GM13977 (cell line): ENCODE results near the gene DKK2.

Source experiments
- DNase-seq: peaks from one replicate; pipeline ENCODE4 v3.0.0; 2012; ENCODE audit warnings: low spot score
- in situ Hi-C: fragments of 300-500 bp; cut with MboI; formaldehyde crosslinking; loops from one replicate; pipeline ENCODE4 v1.12.0; 2022; ENCODE audit warnings: low sequenced_read_pairs, low pct_unique_long_range_greater_than_20kb, mixed read lengths, inconsistent platforms; ENCODE audit not compliant: unreplicated experiment
- TF ChIP-seq, protein P1 (sequence below): IDR thresholded peaks from 2 replicates; pipeline ENCODE4 v1.5.1; 2012; ENCODE audit warnings: mild to moderate bottlenecking, control low read depth; ENCODE audit not compliant: insufficient read depth; ENCODE audit errors: extremely low read depth, missing control alignments

The DKK2 gene

DNA sequence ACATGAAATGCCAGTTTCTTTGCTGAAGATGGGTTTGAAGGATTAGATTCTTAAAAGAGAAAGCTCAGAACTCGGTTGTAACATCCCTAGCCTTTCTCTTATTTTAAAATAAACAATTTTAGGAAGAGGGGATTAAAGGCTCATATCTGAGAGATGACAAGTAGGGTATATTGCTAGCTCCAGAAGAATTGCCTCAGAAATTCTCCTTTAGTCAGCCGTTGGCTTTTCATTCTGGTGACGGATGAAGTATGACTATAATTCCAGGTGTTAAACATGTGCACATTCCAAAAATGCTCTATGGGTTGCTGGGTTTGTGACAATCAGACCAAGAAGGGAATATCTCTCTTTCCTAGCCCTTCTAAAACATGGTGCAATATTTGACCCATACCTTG is 17.8 kb downstream of the DKK2 start:
- TF ChIP-seq, protein P1, sequence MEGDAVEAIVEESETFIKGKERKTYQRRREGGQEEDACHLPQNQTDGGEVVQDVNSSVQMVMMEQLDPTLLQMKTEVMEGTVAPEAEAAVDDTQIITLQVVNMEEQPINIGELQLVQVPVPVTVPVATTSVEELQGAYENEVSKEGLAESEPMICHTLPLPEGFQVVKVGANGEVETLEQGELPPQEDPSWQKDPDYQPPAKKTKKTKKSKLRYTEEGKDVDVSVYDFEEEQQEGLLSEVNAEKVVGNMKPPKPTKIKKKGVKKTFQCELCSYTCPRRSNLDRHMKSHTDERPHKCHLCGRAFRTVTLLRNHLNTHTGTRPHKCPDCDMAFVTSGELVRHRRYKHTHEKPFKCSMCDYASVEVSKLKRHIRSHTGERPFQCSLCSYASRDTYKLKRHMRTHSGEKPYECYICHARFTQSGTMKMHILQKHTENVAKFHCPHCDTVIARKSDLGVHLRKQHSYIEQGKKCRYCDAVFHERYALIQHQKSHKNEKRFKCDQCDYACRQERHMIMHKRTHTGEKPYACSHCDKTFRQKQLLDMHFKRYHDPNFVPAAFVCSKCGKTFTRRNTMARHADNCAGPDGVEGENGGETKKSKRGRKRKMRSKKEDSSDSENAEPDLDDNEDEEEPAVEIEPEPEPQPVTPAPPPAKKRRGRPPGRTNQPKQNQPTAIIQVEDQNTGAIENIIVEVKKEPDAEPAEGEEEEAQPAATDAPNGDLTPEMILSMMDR, result no peak

DNA sequence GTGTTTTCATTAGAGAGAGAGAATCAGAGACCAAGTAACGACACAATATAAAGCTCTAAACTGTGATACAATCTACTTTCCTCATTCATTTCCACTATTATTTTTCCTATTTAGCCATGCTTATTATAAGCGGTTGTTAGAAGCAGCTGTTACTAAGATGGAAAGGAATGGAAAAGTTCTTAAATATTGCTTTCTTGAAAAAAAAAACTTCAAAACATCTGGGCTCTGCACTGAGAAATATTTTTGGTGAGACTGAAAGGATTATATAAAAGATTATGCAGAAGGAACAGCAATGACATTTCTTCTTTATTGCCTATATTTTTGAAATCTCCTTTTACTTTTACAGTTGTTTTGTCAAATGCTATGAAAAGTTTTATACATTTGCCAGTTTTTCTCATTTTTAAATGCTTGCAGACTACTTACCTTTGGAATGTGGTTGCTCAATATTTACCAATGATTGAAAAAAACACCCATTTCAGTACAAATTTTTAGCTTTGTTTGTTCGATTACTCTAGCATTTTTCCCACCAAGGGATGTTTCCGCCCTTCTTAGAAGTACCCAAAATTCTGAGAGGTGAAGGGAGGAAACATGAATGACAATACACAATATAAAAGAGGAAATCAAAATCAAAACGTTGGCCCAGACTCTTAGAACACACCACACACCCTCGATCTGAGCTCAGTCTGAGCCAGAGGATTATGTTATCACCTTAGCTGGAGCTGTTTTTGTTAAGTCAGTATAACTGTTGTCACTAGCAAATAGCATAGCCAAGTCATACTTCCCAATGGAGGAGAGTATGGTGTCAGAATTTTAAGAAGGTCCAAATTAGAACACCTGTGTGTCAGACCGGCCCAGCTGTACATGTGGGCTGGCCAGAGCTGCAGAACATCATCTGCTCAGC is 18.4 kb downstream of the DKK2 start:
- in situ Hi-C loops, result no loop called here
- no peak for DNase-seq
- TF ChIP-seq, protein P1, result no peak

More for the DNA sequence above, 17.8 kb downstream of the DKK2 start:
- in situ Hi-C loops, result no loop called here
- DNase-seq, result no peak

DNA sequence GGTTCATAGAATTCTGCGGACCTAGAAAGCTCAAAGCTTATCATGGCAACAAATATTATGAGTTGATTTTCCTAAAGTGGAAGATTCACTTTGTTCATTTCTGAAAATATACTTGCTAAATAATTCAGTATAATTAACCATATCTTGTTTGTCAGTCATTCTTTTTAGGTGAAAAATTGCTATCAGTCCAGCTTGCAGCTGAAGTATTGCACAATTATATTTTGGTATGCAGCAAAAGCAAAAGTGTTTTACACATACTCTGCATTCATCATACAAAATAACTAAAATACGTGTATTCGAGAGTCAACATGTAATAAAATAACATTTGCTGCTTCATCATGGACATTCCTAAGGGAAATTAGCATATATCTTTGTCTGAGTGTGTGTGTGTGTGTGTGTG is 24.8 kb downstream of the DKK2 start:
- TF ChIP-seq, protein P1, result no peak
- in situ Hi-C loops, result no loop called here
- DNase-seq, result no peak

DNA sequence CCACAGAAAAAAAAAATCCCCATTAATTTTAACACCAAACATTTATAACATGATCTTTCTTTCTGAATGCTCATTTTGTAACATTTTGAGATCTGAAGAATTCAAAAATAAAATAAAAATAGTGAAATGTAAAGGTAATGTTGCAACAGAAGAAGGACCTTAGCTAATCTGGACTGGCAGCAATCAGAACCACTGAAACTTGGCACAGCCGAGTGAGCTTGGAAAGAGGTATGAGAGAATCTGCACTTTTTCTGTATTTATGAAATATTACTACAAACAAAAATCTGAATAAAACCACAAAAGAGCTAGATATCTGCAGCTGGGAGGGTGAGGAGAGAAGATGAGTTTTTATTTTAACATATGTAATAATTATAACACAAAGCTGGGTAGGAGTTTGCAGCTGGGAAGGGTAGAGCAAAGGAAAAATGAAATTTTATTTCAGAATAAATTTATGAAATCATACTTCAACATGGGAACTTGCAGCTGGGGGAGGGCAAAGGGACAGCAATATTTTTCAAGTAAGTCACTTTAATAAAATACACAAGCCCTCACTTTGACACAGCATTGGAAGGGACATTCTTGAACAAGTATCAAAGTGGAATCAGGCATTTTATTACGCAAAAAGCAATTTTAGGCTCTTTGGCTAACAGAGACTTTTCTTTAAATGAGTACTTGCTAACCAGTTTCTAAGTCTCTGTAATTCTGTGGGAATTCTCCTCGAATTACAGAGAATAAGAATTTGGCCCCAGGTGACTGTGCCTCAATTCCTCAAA is 26.7 kb downstream of the DKK2 start:
- TF ChIP-seq, protein P1, result no peak
- in situ Hi-C loops, result no loop called here
- DNase-seq, result no peak

DNA sequence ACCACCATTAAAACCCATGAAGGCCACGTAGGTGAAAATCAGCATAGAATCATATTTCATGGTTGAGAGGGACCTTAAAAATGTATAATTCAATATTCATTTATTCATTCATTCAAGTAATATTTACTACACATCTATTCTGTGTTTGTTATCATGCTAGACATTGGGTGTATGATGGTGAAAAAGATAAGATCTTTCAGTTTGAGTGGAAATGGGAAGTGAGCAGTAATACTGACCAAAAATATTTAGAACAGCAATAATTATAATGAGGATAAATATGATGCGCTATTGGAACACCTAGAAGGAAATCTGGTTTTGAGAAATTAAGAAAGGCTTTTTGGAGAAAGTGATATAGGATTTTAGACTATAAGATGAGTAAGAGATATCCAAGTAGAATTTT is 28.0 kb downstream of the DKK2 start:
- DNase-seq, result no peak
- in situ Hi-C loops, result no loop called here
- TF ChIP-seq, protein P1, result no peak

DNA sequence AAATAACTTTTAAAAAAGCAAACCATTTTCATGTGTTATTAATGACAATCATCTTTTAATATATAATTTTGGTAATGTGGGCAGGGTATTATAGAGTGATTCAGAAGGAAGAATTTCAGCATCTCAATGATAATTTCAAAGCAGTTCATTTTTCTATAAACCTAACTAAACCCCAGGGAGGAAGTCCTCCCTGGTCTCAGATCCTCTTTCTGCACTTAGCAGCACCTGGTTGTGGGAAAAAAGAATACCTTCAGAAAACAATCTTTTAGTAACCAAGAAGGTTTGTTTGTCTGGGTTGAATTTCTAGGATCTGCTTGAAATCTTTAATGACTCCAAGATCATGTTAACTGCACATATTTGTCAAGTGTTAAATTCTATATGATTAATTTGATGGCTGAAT is 29.9 kb downstream of the DKK2 start:
- DNase-seq, result no peak
- in situ Hi-C loops, result no loop called here
- TF ChIP-seq, protein P1, result no peak
